ENCODE results near the gene TIGAR. TPM values are rescaled to one million over a fixed set of nuclear protein-coding genes. Genes with fewer than 3 reads are reported as not detected.

TIGAR gene
- total and polyA plus RNA-seq, 4 donors = 0.56 to 3.3 (median 2.0) TPM

- Histone ChIP-seq H3K36me3 (ENCODE audit: control insufficient read depth in 4 of 4, insufficient read depth in 3 of 4, low read depth in 1 of 4, low read length in 3 of 4) (peaks cover 0 to 10% (median 2%) of the 10 kb centered on the region in 4 donors), H3K9me3 (ENCODE audit: control insufficient read depth in 4 of 4, low read length in 3 of 4) (no peaks in the 10 kb centered on the region), H3K9ac (ENCODE audit: low read depth in 1 of 2, low read length in 2 of 2) (no peak overlapping the region), H3K4me3 (ENCODE audit: low read depth in 1 of 3, low read length in 3 of 3) (no peak overlapping the region), H3K27me3 (ENCODE audit: control insufficient read depth in 4 of 4, insufficient read depth in 4 of 4, low read length in 3 of 4) (no peaks in the 10 kb centered on the region), H3K27ac (ENCODE audit: low read depth in 1 of 2, low read length in 2 of 2) (no peak overlapping the region), H3K4me1 (ENCODE audit: control insufficient read depth in 4 of 4, insufficient read depth in 4 of 4, low read length in 3 of 4) (no peaks in the 10 kb centered on the region)
- TF ChIP-seq EGR1 (IDR thresholded peaks at IDR 0.05; ENCODE audit: low read depth in 2 of 2) (no peak), JUND (IDR thresholded peaks at IDR 0.05) (no peak), REST (IDR thresholded peaks at IDR 0.05) (no peak), FOXA2 (IDR thresholded peaks at IDR 0.05) (no peak), RAD21 (IDR thresholded peaks at IDR 0.05) (peak; percentile 63 to 74), SP1 (IDR thresholded peaks at IDR 0.05) (no peak)
- TF ChIP-seq, protein P1, sequence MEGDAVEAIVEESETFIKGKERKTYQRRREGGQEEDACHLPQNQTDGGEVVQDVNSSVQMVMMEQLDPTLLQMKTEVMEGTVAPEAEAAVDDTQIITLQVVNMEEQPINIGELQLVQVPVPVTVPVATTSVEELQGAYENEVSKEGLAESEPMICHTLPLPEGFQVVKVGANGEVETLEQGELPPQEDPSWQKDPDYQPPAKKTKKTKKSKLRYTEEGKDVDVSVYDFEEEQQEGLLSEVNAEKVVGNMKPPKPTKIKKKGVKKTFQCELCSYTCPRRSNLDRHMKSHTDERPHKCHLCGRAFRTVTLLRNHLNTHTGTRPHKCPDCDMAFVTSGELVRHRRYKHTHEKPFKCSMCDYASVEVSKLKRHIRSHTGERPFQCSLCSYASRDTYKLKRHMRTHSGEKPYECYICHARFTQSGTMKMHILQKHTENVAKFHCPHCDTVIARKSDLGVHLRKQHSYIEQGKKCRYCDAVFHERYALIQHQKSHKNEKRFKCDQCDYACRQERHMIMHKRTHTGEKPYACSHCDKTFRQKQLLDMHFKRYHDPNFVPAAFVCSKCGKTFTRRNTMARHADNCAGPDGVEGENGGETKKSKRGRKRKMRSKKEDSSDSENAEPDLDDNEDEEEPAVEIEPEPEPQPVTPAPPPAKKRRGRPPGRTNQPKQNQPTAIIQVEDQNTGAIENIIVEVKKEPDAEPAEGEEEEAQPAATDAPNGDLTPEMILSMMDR (IDR thresholded peaks at IDR 0.05; ENCODE audit: low read depth, low read length, missing input control) = peak; percentile 52
- TF ChIP-seq, protein P2, sequence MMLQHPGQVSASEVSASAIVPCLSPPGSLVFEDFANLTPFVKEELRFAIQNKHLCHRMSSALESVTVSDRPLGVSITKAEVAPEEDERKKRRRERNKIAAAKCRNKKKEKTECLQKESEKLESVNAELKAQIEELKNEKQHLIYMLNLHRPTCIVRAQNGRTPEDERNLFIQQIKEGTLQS (IDR thresholded peaks at IDR 0.05) = no peak
- WGBS = 60% methylated on average over 4 of the region's 4 CpGs
- DNase-seq (ENCODE audit: low spot score) = no peak
Measured at GRCh38 chr12:4353785-4354208, 32.8 kb downstream of the TIGAR start.

GRCh38 chr12:4355156-4356040 is 34.4 kb downstream of the TIGAR start:
- Histone ChIP-seq H3K4me1 (ENCODE audit: control insufficient read depth in 4 of 4, insufficient read depth in 4 of 4, low read length in 3 of 4) (no peaks in the 10 kb centered on the region), H3K27me3 (ENCODE audit: control insufficient read depth in 4 of 4, insufficient read depth in 4 of 4, low read length in 3 of 4) (no peaks in the 10 kb centered on the region), H3K9me3 (ENCODE audit: control insufficient read depth in 4 of 4, low read length in 3 of 4) (no peaks in the 10 kb centered on the region), H3K27ac (ENCODE audit: low read depth in 1 of 2, low read length in 2 of 2) (no peak overlapping the region), H3K36me3 (ENCODE audit: control insufficient read depth in 4 of 4, insufficient read depth in 3 of 4, low read depth in 1 of 4, low read length in 3 of 4) (peaks cover 0 to 10% (median 2%) of the 10 kb centered on the region in 4 donors), H3K4me3 (ENCODE audit: low read depth in 1 of 3, low read length in 3 of 3) (no peak overlapping the region), H3K9ac (ENCODE audit: low read depth in 1 of 2, low read length in 2 of 2) (no peak overlapping the region)
- no peak for DNase-seq (ENCODE audit: low spot score)
- WGBS = 85% methylated on average over 3 of the region's 3 CpGs
- TF ChIP-seq RXRA (IDR thresholded peaks at IDR 0.05) = no peak
- TF ChIP-seq, protein P3, sequence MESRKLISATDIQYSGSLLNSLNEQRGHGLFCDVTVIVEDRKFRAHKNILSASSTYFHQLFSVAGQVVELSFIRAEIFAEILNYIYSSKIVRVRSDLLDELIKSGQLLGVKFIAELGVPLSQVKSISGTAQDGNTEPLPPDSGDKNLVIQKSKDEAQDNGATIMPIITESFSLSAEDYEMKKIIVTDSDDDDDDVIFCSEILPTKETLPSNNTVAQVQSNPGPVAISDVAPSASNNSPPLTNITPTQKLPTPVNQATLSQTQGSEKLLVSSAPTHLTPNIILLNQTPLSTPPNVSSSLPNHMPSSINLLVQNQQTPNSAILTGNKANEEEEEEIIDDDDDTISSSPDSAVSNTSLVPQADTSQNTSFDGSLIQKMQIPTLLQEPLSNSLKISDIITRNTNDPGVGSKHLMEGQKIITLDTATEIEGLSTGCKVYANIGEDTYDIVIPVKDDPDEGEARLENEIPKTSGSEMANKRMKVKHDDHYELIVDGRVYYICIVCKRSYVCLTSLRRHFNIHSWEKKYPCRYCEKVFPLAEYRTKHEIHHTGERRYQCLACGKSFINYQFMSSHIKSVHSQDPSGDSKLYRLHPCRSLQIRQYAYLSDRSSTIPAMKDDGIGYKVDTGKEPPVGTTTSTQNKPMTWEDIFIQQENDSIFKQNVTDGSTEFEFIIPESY (IDR thresholded peaks at IDR 0.05) = no peak
- TF ChIP-seq FOXA1 (IDR thresholded peaks at IDR 0.05) = no peak
- no peak for TF ChIP-seq NR2F2 (IDR thresholded peaks at IDR 0.05)
- TF ChIP-seq, protein P1 (IDR thresholded peaks at IDR 0.05; ENCODE audit: low read depth, low read length, missing input control) = no peak
- no peak for TF ChIP-seq REST (IDR thresholded peaks at IDR 0.05)
- no peak for TF ChIP-seq HNF4G (IDR thresholded peaks at IDR 0.05)
- TF ChIP-seq, protein P4, sequence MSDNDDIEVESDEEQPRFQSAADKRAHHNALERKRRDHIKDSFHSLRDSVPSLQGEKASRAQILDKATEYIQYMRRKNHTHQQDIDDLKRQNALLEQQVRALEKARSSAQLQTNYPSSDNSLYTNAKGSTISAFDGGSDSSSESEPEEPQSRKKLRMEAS (IDR thresholded peaks at IDR 0.05) = no peak
